HT-29 (cell line): ENCODE data around the gene ROR1. TPM values are rescaled to one million over a fixed set of nuclear protein-coding genes. Genes with fewer than 3 reads are reported as not detected.
A peak's percentile ranks its signal among the peaks of the same experiment; 100 is the strongest.

ENCODE experiments used
- DNase-seq: peaks from one replicate; pipeline ENCODE4 v3.0.0-alpha.2; 2015; ENCODE audit warnings: low spot score
- total RNA-seq: library from RNA; depleted of rRNA; stranded (reverse); fragments of >200 nt; shearing (Covaris generic); gene quantifications from 2 replicates; pipeline ENCODE4 v1.2.3, GENCODE V29; 2014

ROR1 gene
- total RNA-seq, 1 experiment from 2014 or later, result 40.5 TPM

- DNase-seq, result peak; percentile 86
Observed at GRCh38 chr1:63969441-63969901, 195.7 kb downstream of the ROR1 start.

- peak; percentile 79 for DNase-seq
Observed at GRCh38 chr1:63971557-63971956, 197.7 kb downstream of the ROR1 start.

- no peak for DNase-seq
Observed at GRCh38 chr1:63973005-63973419, 199.2 kb downstream of the ROR1 start.

- no peak for DNase-seq
Observed at GRCh38 chr1:63974966-63975365, 201.1 kb downstream of the ROR1 start.

- no peak for DNase-seq
Observed at GRCh38 chr1:63975481-63975880, 201.7 kb downstream of the ROR1 start.

- DNase-seq, result no peak
Observed at GRCh38 chr1:63976006-63976405, 202.2 kb downstream of the ROR1 start.

- DNase-seq, result no peak
Observed at GRCh38 chr1:63977466-63977865, 203.6 kb downstream of the ROR1 start.

- peak; percentile 52 for DNase-seq
Observed at GRCh38 chr1:63980740-63981407, 207.1 kb downstream of the ROR1 start.

GRCh38 chr1:63981408-63981773, 207.6 kb downstream of the ROR1 start:
- DNase-seq, result no peak

GRCh38 chr1:63982201-63982600, 208.4 kb downstream of the ROR1 start:
- no peak for DNase-seq

GRCh38 chr1:63983391-63984256, 209.8 kb downstream of the ROR1 start:
- DNase-seq, result peak; percentile 41

GRCh38 chr1:63984257-63984929, 210.6 kb downstream of the ROR1 start:
- no peak for DNase-seq

- DNase-seq, result no peak
Observed at GRCh38 chr1:63984930-63985290, 211.1 kb downstream of the ROR1 start.

- DNase-seq, result no peak
Observed at GRCh38 chr1:63987014-63987627, 213.3 kb downstream of the ROR1 start.

GRCh38 chr1:63987628-63988024, 213.8 kb downstream of the ROR1 start:
- DNase-seq, result no peak

GRCh38 chr1:63988941-63989340, 215.1 kb downstream of the ROR1 start:
- DNase-seq, result no peak

GRCh38 chr1:63991685-63992084, 217.9 kb downstream of the ROR1 start:
- no peak for DNase-seq

- DNase-seq, result no peak
Observed at GRCh38 chr1:64000021-64000420, 226.2 kb downstream of the ROR1 start.

- DNase-seq, result no peak
Observed at GRCh38 chr1:64001038-64001437, 227.2 kb downstream of the ROR1 start.

- DNase-seq, result no peak
Observed at GRCh38 chr1:64004451-64005025, 230.7 kb downstream of the ROR1 start.

GRCh38 chr1:64005801-64006200, 232.0 kb downstream of the ROR1 start:
- DNase-seq, result no peak
